Effector memory CD4-positive, alpha-beta T cell (primary cell): ENCODE results near the gene LANCL2.
"Not testable (repeated sequence)": the region's sequence is repeated elsewhere in the genome, so short reads cannot be mapped to it uniquely, and the experiment has no call there.

Experiments used
- DNase-seq, 3 donors: peaks; one replicate each; pipeline ENCODE4 v3.0.0-alpha.2; 2020
- H3K27ac ChIP-seq: 2 replicates; pipeline ENCODE4 v1.7.0; 2013; ENCODE audit warnings: mild to moderate bottlenecking, low read length, moderate library complexity; ENCODE audit not compliant: insufficient read depth, poor library complexity, severe bottlenecking
- H3K27me3 ChIP-seq: replicated peaks from 2 replicates; pipeline ENCODE4 v1.7.0; 2013; ENCODE audit warnings: mild to moderate bottlenecking, low read length; ENCODE audit not compliant: insufficient read depth, control insufficient read depth, poor library complexity, severe bottlenecking
- H3K36me3 ChIP-seq: 2 replicates; pipeline ENCODE4 v1.7.0; 2013; ENCODE audit warnings: mild to moderate bottlenecking, low read length, moderate library complexity; ENCODE audit not compliant: control insufficient read depth, insufficient read depth
- H3K4me1 ChIP-seq: 2 replicates; pipeline ENCODE4 v1.7.0; 2013; ENCODE audit warnings: low read length, mild to moderate bottlenecking; ENCODE audit not compliant: control insufficient read depth, insufficient read depth, poor library complexity, severe bottlenecking
- H3K4me3 ChIP-seq: 2 replicates; pipeline ENCODE4 v1.7.0; 2013; ENCODE audit warnings: low read length, low read depth, mild to moderate bottlenecking; ENCODE audit not compliant: insufficient read depth, poor library complexity, severe bottlenecking
- H3K9me3 ChIP-seq: 2 replicates; pipeline ENCODE4 v1.7.0; 2013; ENCODE audit warnings: mild to moderate bottlenecking, low read length, moderate library complexity; ENCODE audit not compliant: control insufficient read depth

The LANCL2 gene

DNA sequence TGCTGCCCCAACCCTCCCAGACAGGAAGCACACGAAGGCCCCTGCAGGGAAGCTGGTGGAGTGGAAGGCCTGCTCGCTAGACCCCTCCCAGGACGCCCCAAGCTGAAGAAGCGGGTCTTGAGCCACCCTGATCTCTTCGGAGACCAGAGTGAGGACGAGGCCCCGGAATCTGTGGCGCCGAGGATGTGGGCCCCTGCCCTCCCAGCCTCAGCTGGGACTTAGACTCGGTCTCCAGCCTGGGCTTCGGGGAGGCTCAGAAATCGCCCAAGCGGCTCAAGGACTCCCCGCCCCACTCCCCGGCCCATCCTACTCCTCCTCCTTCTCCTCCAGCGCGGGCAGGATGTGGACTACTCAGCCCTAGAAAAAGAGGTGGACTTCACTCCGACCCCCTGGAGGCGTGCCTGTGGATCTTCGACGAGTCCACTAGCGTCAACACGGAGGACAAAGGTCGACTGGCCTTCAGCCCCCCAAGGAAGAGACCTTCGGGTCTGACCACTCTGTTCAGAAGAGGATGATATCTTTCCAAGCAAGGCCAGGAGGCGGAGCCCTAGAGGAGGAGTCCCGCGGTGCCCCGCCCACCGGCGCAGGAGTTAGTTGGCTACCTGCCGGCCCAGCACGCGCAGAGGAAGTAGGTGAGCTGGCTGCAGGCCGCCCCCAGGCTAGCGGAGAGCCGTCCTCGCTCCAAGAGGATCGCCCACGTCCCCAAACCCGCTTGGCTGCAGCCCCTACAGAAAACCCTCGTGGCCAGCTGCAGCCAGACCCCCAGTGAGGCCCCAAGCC is 21.9 kb upstream of the LANCL2 start:
- Histone ChIP-seq H3K4me1 (no peaks in the 10 kb centered on the region), H3K36me3 (no peaks in the 10 kb centered on the region), H3K9me3 (no peaks in the 10 kb centered on the region), H3K27me3 (no peaks in the 10 kb centered on the region), H3K27ac (no peak overlapping the region), H3K4me3 (no peak overlapping the region)
- DNase-seq = no peak

DNA sequence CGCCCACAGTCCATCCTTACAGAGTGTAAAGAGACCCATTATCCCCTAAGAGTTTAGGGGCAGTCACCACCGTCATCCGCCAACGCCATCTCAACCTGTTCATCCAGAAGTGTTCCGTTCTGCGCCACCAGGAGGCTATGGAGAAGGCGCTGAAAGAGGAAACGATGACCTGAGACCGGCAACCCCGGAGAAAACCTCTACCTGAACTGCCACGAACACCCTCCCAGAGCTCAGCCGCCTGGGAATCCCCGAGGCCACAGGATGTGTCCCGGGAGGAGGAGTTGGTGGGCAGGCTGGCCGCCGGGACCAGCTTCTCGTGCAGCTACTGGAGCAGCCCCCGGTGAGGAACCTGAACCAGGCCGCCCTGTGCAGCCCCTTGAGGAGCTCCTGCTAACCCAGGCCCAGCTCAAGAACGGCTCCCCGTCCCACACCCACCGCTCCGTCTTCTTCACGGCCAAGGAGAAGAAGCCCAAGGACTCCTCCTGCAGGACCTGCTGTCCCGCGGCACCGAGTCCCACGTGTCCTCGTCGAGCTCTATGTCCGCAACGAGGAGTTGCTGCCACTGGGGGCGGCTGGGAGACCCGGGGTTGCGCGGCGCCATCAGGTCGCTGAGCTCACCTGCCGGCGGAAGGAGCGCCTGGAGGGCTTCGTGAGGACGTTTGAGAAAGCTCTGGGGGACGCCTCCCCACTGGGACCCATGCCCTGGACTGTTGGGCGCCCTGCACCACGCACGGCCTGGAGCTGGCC is 21.1 kb upstream of the LANCL2 start:
- Histone ChIP-seq H3K4me1 (no peaks in the 10 kb centered on the region), H3K9me3 (no peaks in the 10 kb centered on the region), H3K27ac (no peak overlapping the region), H3K36me3 (no peaks in the 10 kb centered on the region), H3K4me3 (no peak overlapping the region), H3K27me3 (no peaks in the 10 kb centered on the region)
- no peak for DNase-seq

DNA sequence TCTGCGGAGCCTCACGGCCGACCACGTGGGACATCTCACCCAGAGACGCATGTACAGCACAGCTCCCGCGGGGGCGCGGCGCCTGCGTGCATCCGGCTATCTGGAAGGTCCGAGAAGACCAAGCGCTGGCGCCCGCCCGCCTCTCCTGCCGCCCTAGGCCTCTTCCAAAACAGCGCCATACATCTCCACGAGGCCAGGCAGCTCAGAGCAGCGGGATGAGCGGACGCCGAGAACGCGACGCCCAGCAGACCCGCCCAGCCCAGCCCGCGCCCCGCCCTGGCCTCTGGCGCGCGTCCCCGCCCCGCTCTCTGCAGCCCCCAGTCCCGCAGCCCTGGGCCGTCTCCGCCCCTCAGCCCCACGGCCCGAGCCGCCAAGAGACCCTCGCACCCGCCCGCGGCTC is 20.3 kb upstream of the LANCL2 start:
- Histone ChIP-seq H3K9me3 (no peaks in the 10 kb centered on the region), H3K27me3 (no peaks in the 10 kb centered on the region), H3K4me3 (no peak overlapping the region), H3K4me1 (no peaks in the 10 kb centered on the region), H3K27ac (no peak overlapping the region), H3K36me3 (no peaks in the 10 kb centered on the region)
- no peak for DNase-seq

DNA sequence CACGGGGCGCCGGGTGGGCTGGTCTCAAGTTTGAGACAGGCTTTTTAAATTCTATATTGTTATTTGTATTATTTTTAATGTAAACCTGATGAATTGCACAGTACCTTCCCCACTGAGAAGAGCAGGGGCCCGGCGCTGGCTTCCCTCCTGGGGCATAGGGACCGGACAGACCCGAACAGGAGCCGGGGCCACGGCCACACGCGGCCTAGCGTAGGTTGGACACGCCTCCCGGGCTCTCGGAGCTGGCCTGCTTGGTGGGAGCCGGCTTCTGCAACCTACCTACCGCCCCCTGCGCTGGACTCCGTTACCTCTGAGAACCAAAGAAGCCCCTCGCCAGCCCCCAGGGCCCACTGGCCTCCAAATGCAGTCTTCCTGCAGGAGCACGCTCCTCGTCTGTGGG is 19.8 kb upstream of the LANCL2 start:
- no peak for DNase-seq
- Histone ChIP-seq H3K27me3 (no peaks in the 10 kb centered on the region), H3K27ac (no peak overlapping the region), H3K36me3 (no peaks in the 10 kb centered on the region), H3K9me3 (no peaks in the 10 kb centered on the region), H3K4me3 (no peak overlapping the region), H3K4me1 (no peaks in the 10 kb centered on the region)

DNA sequence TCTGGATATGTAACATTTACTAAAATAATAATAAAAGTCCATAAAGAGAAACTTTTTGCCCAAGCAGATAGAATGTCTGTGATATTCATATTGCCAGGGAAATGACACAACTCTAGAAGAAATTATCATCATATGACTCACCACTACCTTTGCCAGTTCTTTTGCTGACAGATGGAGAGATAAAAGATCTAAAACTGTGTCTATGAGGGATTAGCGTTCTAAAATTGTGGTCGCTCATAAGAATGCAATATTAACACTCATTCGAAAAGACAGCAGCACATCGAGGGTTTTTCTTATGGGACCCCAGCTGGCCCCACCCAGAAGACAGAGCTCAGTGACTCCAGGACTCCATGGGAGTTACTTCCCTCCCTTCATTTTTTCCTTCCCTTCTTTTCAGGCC is 16.6 kb upstream of the LANCL2 start:
- no peaks in the 10 kb centered on the region for H3K9me3 ChIP-seq
- no peak for DNase-seq
- H3K4me3 ChIP-seq = no peak overlapping the region
- no peaks in the 10 kb centered on the region for H3K27me3 ChIP-seq
- H3K4me1 ChIP-seq = no peaks in the 10 kb centered on the region
- no peak overlapping the region for H3K27ac ChIP-seq
- no peaks in the 10 kb centered on the region for H3K36me3 ChIP-seq

DNA sequence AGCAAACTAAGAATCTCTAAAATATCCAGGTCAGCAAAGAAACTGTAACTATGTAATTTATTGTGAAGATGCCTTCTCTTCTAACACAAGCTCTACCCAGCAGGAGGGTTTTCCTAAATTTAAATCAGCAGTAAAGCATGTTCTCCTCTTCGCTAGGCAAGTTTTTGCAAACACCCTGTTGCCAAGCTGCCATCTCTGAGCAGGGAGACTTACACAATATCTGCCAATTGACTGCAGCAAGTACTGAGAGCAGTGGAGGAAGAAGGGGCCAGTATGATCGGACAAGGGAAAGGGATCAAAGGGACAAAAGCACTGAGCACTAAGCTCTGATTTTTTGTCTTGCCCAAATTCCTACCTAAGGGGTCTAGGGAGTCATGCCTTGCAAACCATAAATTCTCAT is 16.0 kb upstream of the LANCL2 start:
- Histone ChIP-seq H3K4me3 (no peak overlapping the region), H3K9me3 (no peaks in the 10 kb centered on the region), H3K36me3 (no peaks in the 10 kb centered on the region), H3K4me1 (no peaks in the 10 kb centered on the region), H3K27me3 (no peaks in the 10 kb centered on the region), H3K27ac (no peak overlapping the region)
- no peak for DNase-seq

DNA sequence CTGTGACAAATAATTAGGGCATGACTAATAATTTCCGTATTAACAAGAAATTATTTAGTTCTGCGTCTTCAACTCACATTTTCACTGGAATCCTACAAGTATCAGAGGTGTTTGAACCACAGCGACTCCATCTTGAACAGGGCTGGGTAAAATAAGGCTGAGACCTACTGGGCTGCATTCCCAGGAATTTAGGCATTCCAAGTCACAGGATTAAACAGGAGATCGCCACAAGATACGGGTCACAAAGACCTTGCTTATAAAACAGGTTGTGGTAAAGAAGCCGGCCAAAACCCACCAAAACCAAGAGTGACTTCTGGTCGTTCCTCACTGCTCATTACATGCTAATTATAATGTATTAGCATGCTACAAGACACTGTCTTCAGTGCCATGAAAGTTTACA is 14.9 kb upstream of the LANCL2 start:
- Histone ChIP-seq H3K36me3 (no peaks in the 10 kb centered on the region), H3K27me3 (no peaks in the 10 kb centered on the region), H3K4me1 (no peaks in the 10 kb centered on the region), H3K4me3 (no peak overlapping the region), H3K27ac (no peak overlapping the region), H3K9me3 (no peaks in the 10 kb centered on the region)
- no peak for DNase-seq

DNA sequence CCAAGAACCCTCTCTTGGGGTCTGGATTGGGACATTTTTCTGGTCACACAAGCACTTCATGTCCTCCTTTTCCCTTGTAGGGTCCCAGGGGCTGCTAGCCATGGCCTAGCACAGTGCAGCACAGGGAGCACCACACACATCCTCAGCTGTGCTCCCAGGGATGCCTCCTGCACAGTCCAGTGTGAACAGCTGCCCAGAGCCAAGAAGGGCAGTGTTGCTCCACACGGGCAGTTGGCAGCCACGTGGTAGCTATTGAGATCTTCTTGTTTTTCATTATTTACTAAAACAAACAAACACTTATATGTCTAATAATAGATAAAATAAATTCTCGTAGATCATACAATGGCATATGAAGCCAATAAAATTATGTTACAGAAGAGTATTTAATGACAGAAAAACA is 13.9 kb upstream of the LANCL2 start:
- H3K27ac ChIP-seq = no peak overlapping the region
- H3K4me1 ChIP-seq = no peaks in the 10 kb centered on the region
- H3K27me3 ChIP-seq = no peaks in the 10 kb centered on the region
- no peaks in the 10 kb centered on the region for H3K36me3 ChIP-seq
- no peaks in the 10 kb centered on the region for H3K9me3 ChIP-seq
- no peak for DNase-seq
- H3K4me3 ChIP-seq = no peak overlapping the region

DNA sequence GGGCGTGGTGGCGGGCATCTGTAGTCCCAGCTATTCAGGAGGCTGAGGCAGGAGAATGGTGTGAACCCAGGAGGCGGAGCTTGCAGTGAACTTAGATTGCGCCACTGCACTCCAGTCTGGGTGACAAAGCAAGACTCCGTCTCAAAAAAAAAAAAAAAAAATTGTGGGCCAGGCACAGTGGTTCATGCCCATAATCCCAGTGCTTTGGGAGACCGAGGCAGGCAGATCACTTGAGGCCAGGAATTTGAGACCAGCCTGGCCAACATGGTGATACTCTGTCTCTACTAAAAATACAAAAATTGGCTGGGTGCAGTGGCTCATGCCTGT is 12.2 kb upstream of the LANCL2 start:
- H3K36me3 ChIP-seq, DNase-seq, H3K9me3 ChIP-seq, H3K4me1 ChIP-seq, H3K4me3 ChIP-seq, H3K27me3 ChIP-seq, H3K27ac ChIP-seq: not testable (repeated sequence)

DNA sequence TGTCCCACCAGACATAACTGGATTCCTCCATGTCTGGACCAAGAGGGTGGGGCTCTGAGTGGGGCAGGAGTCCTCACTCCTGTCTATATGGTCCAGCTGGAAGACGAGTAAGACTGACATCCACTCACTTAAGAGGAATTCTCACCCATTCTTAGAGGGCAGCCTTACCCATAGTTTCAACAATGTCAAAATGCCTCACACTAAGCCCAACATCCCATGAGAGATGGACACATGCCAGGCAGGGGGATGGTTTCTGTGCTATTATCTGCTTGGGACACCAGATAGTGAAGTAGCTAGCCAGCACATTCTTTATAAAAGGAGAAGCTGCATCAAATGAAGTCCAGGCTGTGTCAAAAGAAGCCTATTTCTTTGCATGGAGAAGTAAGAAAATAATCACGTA is 4.7 kb upstream of the LANCL2 start:
- H3K27ac ChIP-seq = no peak overlapping the region
- DNase-seq = no peak
- no peaks in the 10 kb centered on the region for H3K4me1 ChIP-seq
- H3K9me3 ChIP-seq = no peaks in the 10 kb centered on the region
- H3K36me3 ChIP-seq = no peaks in the 10 kb centered on the region
- H3K27me3 ChIP-seq = no peaks in the 10 kb centered on the region
- H3K4me3 ChIP-seq = no peak overlapping the region
